GM13976 (cell line): ENCODE measurements around the gene ZNF584.
A peak's percentile ranks its signal among the peaks of the same experiment; 100 is the strongest.

Source experiments
- DNase-seq: peaks from one replicate; pipeline ENCODE4 v3.0.0; 2012; ENCODE audit warnings: low spot score
- in situ Hi-C: fragments of 300-500 bp; cut with MboI; formaldehyde crosslinking; loops from one replicate; pipeline ENCODE4 v1.12.0; 2022; ENCODE audit warnings: low sequenced_read_pairs, mixed read lengths, inconsistent platforms; ENCODE audit not compliant: unreplicated experiment
- TF ChIP-seq, protein P1 (sequence below): IDR thresholded peaks from 2 replicates; pipeline ENCODE4 v1.5.1; 2012; ENCODE audit warnings: borderline replicate concordance, mild to moderate bottlenecking; ENCODE audit not compliant: insufficient read depth; ENCODE audit errors: extremely low read depth, missing control alignments, control extremely low read depth

The ZNF584 gene

DNA sequence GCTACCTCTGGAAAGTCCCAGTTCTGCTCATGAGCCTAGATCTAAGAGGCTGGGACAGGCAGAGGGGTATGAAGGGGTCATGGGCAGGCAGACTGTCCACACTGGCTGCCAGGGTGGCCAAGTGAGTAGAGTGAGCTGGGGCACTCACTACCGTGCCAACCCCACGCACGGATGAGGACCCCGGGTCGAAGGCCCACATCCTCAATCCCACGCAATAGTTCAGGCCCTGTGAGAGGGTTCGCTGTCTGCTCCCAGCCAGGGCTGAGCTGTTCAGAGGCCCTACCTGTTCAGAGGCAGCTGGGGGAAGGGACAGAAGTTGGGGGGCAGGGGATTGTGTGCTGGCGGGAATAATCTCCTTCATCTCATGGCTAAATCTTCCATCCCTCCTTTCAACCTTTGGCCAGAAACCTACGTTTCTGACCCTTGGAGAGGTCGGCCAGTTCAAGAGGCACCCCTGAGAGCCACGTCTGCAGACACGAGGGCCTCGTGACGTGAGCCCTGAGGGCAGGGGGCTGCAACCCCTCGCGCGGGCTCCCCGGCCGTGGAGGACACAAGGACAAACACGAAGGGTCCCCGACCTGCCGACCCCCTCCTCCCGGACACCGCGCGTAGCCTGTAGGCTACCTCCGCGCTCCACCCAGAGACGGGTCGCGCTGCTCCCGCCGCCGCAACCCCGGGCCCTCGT is 22.4 kb upstream of the ZNF584 start:
- DNase-seq, result no peak
- in situ Hi-C loops, result no loop called here
- TF ChIP-seq, protein P1, sequence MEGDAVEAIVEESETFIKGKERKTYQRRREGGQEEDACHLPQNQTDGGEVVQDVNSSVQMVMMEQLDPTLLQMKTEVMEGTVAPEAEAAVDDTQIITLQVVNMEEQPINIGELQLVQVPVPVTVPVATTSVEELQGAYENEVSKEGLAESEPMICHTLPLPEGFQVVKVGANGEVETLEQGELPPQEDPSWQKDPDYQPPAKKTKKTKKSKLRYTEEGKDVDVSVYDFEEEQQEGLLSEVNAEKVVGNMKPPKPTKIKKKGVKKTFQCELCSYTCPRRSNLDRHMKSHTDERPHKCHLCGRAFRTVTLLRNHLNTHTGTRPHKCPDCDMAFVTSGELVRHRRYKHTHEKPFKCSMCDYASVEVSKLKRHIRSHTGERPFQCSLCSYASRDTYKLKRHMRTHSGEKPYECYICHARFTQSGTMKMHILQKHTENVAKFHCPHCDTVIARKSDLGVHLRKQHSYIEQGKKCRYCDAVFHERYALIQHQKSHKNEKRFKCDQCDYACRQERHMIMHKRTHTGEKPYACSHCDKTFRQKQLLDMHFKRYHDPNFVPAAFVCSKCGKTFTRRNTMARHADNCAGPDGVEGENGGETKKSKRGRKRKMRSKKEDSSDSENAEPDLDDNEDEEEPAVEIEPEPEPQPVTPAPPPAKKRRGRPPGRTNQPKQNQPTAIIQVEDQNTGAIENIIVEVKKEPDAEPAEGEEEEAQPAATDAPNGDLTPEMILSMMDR, result no peak

DNA sequence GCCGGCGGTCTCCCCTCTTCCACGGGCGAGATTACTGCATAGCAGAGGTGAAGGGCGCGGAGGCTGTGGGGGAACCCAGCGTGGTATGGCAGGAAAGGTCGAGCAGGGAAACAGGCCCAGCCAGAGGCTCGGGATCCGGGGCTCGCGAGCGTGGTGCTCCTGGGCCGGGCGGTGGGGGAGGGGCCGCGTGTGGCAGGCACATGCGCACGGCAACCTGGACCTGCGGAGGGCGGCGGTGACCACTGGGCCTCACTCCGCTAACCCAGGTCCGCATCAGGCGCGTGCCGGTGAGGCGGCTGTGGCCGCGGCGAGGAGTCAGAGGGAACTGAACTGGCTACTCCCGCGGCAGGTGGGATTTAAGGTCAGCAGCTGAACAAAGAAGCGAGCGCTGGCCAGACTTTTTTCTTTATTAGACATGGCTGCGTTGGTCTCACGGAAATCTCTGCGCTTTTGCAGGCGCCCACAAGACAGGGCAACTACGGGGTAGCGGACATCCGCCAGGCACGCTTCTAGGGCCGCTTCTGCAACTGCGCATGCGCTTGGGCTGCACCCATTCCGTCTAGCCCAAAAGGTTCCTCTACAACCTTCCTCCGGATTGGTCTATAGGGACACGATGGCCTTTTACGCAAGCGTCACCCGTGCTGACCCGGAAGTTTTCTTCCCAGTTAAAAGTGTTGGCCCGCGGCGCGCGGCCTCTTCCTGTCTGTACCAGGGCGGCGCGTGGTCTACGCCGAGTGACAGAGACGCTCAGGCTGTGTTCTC is 21.7 kb upstream of the ZNF584 start, which contains the start of gene RPS5:
TSS of gene RPS5 (plus strand) at position 694 of the 762 bp plus-strand sequence. CDS start 869 bp downstream, outside the sequence.
- TF ChIP-seq, protein P1, result no peak

DNA sequence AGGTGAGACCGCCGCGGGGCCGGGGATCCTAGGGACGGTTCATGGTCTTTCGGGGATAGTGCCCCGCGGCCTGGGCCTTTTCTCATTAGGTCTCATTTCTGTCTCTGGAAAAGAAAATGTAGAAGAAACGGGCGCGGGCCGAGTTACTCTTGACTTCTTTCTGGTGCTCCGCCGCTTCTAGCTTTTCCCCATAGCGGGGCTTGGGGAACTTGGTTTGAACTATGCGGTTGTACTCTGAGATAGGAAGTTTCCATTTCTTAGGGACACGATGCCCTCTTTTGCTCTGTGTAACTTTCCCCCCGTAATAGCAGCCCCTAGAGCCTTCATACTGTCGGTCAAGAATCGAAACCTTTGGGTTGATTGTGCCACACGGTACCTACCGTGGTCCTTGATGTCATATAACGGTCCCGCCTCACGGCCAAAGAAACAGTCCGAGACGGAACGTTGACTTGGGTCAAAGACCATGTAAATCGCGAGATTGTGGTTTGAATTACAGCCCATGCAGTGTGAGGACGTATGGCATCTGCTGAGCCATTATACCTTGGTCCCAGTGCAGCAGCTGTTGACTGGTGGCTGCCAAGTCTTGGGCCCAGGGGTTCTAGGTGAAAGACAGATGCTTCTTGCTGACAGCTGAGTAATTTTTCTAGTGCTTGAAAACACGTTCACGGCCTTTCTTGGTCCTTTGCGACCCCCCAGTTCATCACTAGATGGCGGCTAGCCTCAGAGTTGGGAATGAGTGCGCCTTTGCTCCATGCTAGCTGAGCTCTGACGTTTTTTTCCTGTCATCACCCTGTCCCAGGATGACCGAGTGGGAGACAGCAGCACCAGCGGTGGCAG is 20.9 kb upstream of the ZNF584 start:
- TF ChIP-seq, protein P1, result no peak
- DNase-seq, result no peak
- in situ Hi-C loops, result no loop called here

More for the DNA sequence above, 21.7 kb upstream of the ZNF584 start, which contains the start of gene RPS5:
- peak; percentile 100 for DNase-seq
- in situ Hi-C loops, result no loop called here

DNA sequence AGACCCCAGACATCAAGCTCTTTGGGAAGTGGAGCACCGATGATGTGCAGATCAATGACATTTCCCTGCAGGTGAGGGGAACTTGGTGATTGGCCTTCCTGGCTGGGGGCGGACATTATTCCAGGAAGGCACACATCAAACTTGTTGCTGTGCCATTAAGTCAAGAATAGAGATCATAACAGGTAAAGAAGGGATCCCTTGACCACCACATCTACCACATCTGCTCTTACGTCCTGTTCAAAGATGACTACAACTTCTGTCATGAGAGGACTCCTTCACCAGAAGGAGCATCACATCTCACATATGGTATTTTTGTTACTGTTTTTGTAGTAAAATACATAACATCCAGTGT is 20.3 kb upstream of the ZNF584 start:
- TF ChIP-seq, protein P1, result no peak
- in situ Hi-C loops, result no loop called here
- no peak for DNase-seq

DNA sequence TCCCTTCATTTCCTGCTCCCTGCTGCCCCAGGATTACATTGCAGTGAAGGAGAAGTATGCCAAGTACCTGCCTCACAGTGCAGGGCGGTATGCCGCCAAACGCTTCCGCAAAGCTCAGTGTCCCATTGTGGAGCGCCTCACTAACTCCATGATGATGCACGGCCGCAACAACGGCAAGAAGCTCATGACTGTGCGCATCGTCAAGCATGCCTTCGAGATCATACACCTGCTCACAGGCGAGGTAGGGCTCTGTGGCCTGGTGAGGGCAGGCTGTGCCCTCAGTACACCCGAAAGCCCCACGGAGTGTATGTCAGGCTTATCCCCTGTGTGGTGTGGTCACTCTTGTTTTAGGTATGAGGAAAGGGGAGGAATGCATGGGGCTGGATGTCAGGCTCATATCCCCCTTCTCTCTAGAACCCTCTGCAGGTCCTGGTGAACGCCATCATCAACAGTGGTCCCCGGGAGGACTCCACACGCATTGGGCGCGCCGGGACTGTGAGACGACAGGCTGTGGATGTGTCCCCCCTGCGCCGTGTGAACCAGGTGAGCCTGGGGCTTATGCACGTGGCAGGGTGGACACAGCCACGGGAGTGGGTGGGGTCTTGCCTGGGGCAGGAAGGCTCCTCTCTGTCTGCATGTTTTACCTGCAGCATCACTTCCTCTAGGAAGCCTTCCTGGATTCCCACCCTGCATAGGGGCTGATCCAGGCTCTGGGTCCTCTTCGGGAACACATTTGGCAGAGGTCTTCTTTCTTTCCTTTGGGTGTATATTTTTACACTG is 15.3 kb upstream of the ZNF584 start:
- in situ Hi-C loops, result no loop called here
- TF ChIP-seq, protein P1, result no peak
- DNase-seq, result no peak

DNA sequence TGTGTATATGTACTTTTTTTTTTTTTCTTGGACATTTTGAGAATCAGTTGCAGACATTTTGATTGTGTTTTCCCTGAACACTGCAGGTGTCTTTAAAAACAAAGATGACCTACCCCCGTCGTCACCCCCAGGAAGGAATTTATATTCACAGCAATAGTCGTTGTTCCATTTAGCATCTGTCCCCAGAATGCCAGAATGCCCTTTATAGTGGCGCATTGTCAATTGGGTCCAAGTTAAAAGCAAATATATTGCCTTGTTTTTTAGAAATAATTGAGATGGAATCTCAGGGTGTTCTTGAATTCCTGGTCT is 14.8 kb upstream of the ZNF584 start:
- in situ Hi-C loops, result no loop called here
- DNase-seq, result no peak
- TF ChIP-seq, protein P1, result no peak
